IMR-90 (cell line): ENCODE measurements around the gene CDK5R1. TPM values are rescaled to one million over a fixed set of nuclear protein-coding genes. Genes with fewer than 3 reads are reported as not detected.

Experiments
- ATAC-seq: fragments of 200-7000 bp; cut with Tn5 transposase; 2 replicates; pipeline ENCODE4 v1.9.1; 2020; ENCODE audit warnings: low read depth, mild to moderate bottlenecking, moderate library complexity
- BruUV-seq: library from RNA; stranded (reverse); fragments of 400-500 nt; replicated peaks from 2 replicates; lab custom pipeline; 2021; lab: Mats Ljungman, UMichigan
- CTCF ChIA-PET: fragments of 300-600 bp; formaldehyde crosslinking; extraction: SDS; loops from one replicate; lab custom pipeline; 2021; ENCODE audit warnings: antibody characterized with exemption; lab: Yijun Ruan, JAX
- POLR2A ChIA-PET: fragments of 300-600 bp; sonication (Branson Sonifier 250); formaldehyde crosslinking; loops from one replicate; lab custom pipeline; 2022; ENCODE audit warnings: antibody characterized with exemption; ENCODE audit not compliant: unreplicated experiment; lab: Charles Lee
- DNase-seq: peaks from one replicate; pipeline ENCODE4 v3.0.0; 2013
- H2AFZ ChIP-seq: replicated peaks from 2 replicates; pipeline ENCODE3; 2013; ENCODE audit warnings: low read length, mild to moderate bottlenecking; ENCODE audit not compliant: poor library complexity
- H2AK5ac ChIP-seq: 2 replicates; pipeline ENCODE4 v1.6.1; 2013; ENCODE audit warnings: low read depth, low read length, inconsistent platforms
- H2AK9ac ChIP-seq: replicated peaks from 2 replicates; pipeline ENCODE3; 2013; ENCODE audit warnings: mild to moderate bottlenecking, low read depth, low read length, moderate library complexity; ENCODE audit not compliant: poor library complexity
- H2BK120ac ChIP-seq: 2 replicates; pipeline ENCODE4 v1.6.1; 2013; ENCODE audit warnings: low read depth, low read length, inconsistent platforms
- H2BK15ac ChIP-seq: 3 replicates; pipeline ENCODE4 v1.6.1; 2013; ENCODE audit warnings: low read depth, low read length, inconsistent platforms
- H2BK20ac ChIP-seq: 2 replicates; pipeline ENCODE4 v1.6.1; 2013; ENCODE audit warnings: low read depth, mild to moderate bottlenecking, inconsistent platforms, low read length, moderate library complexity
- H2BK5ac ChIP-seq: 2 replicates; pipeline ENCODE4 v1.6.1; 2013; ENCODE audit warnings: mild to moderate bottlenecking, low read depth, low read length, inconsistent platforms; ENCODE audit not compliant: poor library complexity, severe bottlenecking
- H3K14ac ChIP-seq: replicated peaks from 2 replicates; pipeline ENCODE4 v1.6.1; 2013; ENCODE audit warnings: low read depth, low read length, inconsistent platforms
- H3K18ac ChIP-seq: 2 replicates; pipeline ENCODE4 v1.6.1; 2013; ENCODE audit warnings: low read depth, low read length, control low read depth
- H3K23ac ChIP-seq: 2 replicates; pipeline ENCODE4 v1.6.1; 2013; ENCODE audit warnings: low read depth, low read length, inconsistent platforms
- H3K27ac ChIP-seq: 2 replicates; pipeline ENCODE4 v1.5.1; 2013; ENCODE audit warnings: mild to moderate bottlenecking, control low read depth, low read length; ENCODE audit not compliant: insufficient read depth
- H3K27me3 ChIP-seq: 2 replicates; pipeline ENCODE4 v1.6.1; 2013; ENCODE audit warnings: low read length; ENCODE audit not compliant: control insufficient read depth, insufficient read depth
- H3K36me3 ChIP-seq: 2 replicates; pipeline ENCODE4 v1.6.1; 2013; ENCODE audit warnings: low read length, mixed read lengths; ENCODE audit not compliant: control insufficient read depth, insufficient read depth
- H3K4ac ChIP-seq: 2 replicates; pipeline ENCODE4 v1.6.1; 2013; ENCODE audit warnings: low read depth, low read length, inconsistent platforms
- H3K4me1 ChIP-seq: 2 replicates; pipeline ENCODE4 v1.6.1; 2013; ENCODE audit warnings: low read length, mixed read lengths; ENCODE audit not compliant: control insufficient read depth, insufficient read depth
- H3K4me2 ChIP-seq: 2 replicates; pipeline ENCODE4 v1.6.1; 2013; ENCODE audit warnings: low read depth, mild to moderate bottlenecking, control low read depth, low read length, moderate library complexity
- H3K4me3 ChIP-seq: 2 replicates; pipeline ENCODE4 v1.5.1; 2013; ENCODE audit warnings: low read depth, mild to moderate bottlenecking, control low read depth, low read length, moderate library complexity; ENCODE audit not compliant: insufficient read depth
- H3K56ac ChIP-seq: 2 replicates; pipeline ENCODE4 v1.6.1; 2013; ENCODE audit warnings: low read length, inconsistent platforms; ENCODE audit not compliant: insufficient read depth; ENCODE audit errors: extremely low read depth
- H3K79me1 ChIP-seq, 2 experiments: 2 replicates each; pipeline ENCODE4 v1.6.1; 2013; ENCODE audit warnings: low read length in 2 of 2, inconsistent platforms in 1 of 2, low read depth in 1 of 2
- H3K9ac ChIP-seq: 2 replicates; pipeline ENCODE4 v1.6.1; 2013; ENCODE audit warnings: low read depth, low read length, control low read depth
- H3K9me1 ChIP-seq: 2 replicates; pipeline ENCODE4 v1.6.1; 2013; ENCODE audit warnings: low read length, inconsistent platforms; ENCODE audit not compliant: insufficient read depth
- H3K9me3 ChIP-seq: 2 replicates; pipeline ENCODE4 v1.6.1; 2013; ENCODE audit warnings: low read length; ENCODE audit not compliant: control insufficient read depth, insufficient read depth
- H4K20me1 ChIP-seq: 2 replicates; pipeline ENCODE4 v1.6.1; 2013; ENCODE audit warnings: low read length, inconsistent platforms; ENCODE audit not compliant: insufficient read depth
- H4K5ac ChIP-seq: 2 replicates; pipeline ENCODE4 v1.6.1; 2013; ENCODE audit warnings: mild to moderate bottlenecking, low read depth, low read length, control low read depth
- H4K8ac ChIP-seq, 2 experiments: 2 replicates each; pipeline ENCODE4 v1.6.1; 2013; ENCODE audit warnings: low read depth in 2 of 2, low read length in 2 of 2, control low read depth in 1 of 2, inconsistent platforms in 1 of 2
- H4K91ac ChIP-seq: 2 replicates; pipeline ENCODE4 v1.6.1; 2013; ENCODE audit warnings: low read depth, low read length, inconsistent platforms; ENCODE audit not compliant: insufficient read depth
- CHD1 ChIP-seq: IDR thresholded peaks from 2 replicates; pipeline ENCODE4 v1.6.1; 2012; ENCODE audit warnings: low read depth, low read length, improper control_type of control experiment
- WGBS, 2 experiments: methylation state at CpG; one replicate each; pipeline versions ENCODE4 v1.1.5 to v1.1.7; 2013; ENCODE audit warnings: missing lambda C conversion rate in 2 of 2; ENCODE audit not compliant: insufficient read length in 1 of 2; ENCODE audit errors: extremely low coverage in 2 of 2; 5-methylcytosine and 5-hydroxymethylcytosine counted together
- dilution Hi-C: fragments of 300-500 bp; cut with HindIII; formaldehyde crosslinking; loops from one replicate; pipeline ENCODE4 v1.14.3; 2018; ENCODE audit warnings: low sequenced_read_pairs; ENCODE audit not compliant: unreplicated experiment
- in situ Hi-C: fragments of 300-500 bp; cut with MboI; formaldehyde crosslinking; loops from 3 replicates; pipeline ENCODE4 v1.14.3; 2019; ENCODE audit warnings: low sequenced_read_pairs, inconsistent platforms, mixed read lengths
- intact Hi-C: fragments of 100-400 bp; cut with micrococcal nuclease; formaldehyde crosslinking; loops from 2 replicates; pipeline ENCODE4 v1.10.0; 2022
- polyA plus RNA-seq, 3 experiments: library from polyadenylated mRNA; depleted of rRNA; stranded (reverse); fragments of >200 nt; gene quantifications; 2 replicates each; pipeline ENCODE4 v1.2.3, GENCODE V29; 2012; ENCODE audit warnings: low replicate concordance in 1 of 3
- total RNA-seq: library from RNA; depleted of rRNA; stranded (reverse); fragments of >200 nt; gene quantifications from 2 replicates; pipeline ENCODE4 v1.2.3, GENCODE V29; 2012

Gene CDK5R1
- total and polyA plus RNA-seq, 2 of the 4 experiments (the other 2 are of a cell fraction) = 0.36 to 0.74 TPM

DNA sequence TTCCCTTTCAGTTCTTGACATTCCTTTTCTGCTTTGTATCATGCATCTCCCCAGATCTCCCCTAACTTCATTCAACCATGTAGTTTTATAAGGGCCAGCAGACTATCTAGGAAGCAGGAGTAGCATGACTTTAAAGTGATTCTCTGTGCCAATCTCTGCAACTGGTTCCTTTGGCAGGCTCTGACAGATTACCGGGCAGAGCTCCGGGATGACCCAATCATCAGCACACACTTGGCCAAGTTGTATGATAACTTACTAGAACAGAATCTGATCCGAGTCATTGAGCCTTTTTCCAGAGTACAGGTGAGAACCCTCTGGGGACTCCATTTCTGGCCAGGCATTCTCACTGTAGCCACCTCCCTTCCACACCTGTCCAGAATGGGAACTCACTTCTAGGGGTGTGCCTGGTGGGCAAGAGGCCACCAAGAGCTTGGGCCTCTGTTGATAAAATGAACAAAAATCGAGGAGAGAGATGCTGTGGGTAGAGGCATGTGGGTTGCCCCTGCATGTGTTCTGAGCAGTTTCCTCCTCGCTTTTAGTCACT, 7.6 kb upstream of the CDK5R1 start:
- Histone ChIP-seq H4K5ac (no peak overlapping the region), H2AK9ac (no peak overlapping the region), H3K18ac (no peak overlapping the region), H3K56ac (no peak overlapping the region), H3K9me1 (no peaks in the 10 kb centered on the region), H3K4me1 (peaks cover 1% of the 10 kb centered on the region; the same call in 1 of the 2 replicates), H2BK5ac (no peak overlapping the region), H3K14ac (no peak overlapping the region), H3K9ac (no peak overlapping the region), H2BK15ac (no peak overlapping the region), H2AK5ac (no peak overlapping the region), H3K9me3 (no peaks in the 10 kb centered on the region), H3K79me1 (0 out of 4 replicates have a peak, but pooled peaks cover 0 to 4% of the 10 kb centered on the region in 2 experiments), H3K4me3 (no peak overlapping the region), H3K23ac (no peak overlapping the region), H2BK20ac (no peak overlapping the region), H2AFZ (no peak overlapping the region), H4K8ac (no peak overlapping the region), H4K91ac (no peak overlapping the region), H4K20me1 (no peaks in the 10 kb centered on the region), H3K4ac (no peak overlapping the region), H2BK120ac (no peak overlapping the region), H3K27me3 (no peaks in the 10 kb centered on the region), H3K36me3 (peaks cover 65% of the 10 kb centered on the region), H3K4me2 (no peak overlapping the region), H3K27ac (no peak overlapping the region)
- TF ChIP-seq CHD1 = no peak
- intact Hi-C loops = no loop called here
- in situ Hi-C loops = loop anchor here (25.0 kb wide), 1 partner anchor 283 kb away; no protein-coding TSS in a partner anchor
- no peak for DNase-seq
- POLR2A ChIA-PET = interaction anchor here (0.6 kb wide), 1 partner anchor 128 kb away, joined by 3 read pairs; no protein-coding TSS in a partner anchor
- no TSS peak for BruUV-seq
- dilution Hi-C loops = no loop called here
- CTCF ChIA-PET = no interaction called here
- WGBS, 2 experiments = 100% methylated on average over 1 of the region's 5 CpGs; no CpG with 5 or more reads in 1 of the 2 experiments
- ATAC-seq = no peak
